ENCODE data around the gene MED16. TPM values are rescaled to one million over a fixed set of nuclear protein-coding genes. Genes with fewer than 3 reads are reported as not detected.

The MED16 gene
- total RNA-seq, 2 experiments from 2014 or later: 25.8 to 30.1 TPM

GRCh38 chr19:890831-891230 is 2.2 kb downstream of the MED16 start:
- Mint-ChIP-seq H3K4me3 (peak overlapping the region; percentile 83), H3K4me1 (ENCODE audit: low read depth) (peaks cover 25% of the 10 kb centered on the region)

GRCh38 chr19:889662-890295 is 3.2 kb downstream of the MED16 start:
- Histone ChIP-seq H3K27me3 (ENCODE audit: control insufficient read depth in 1 of 2, insufficient read depth in 2 of 2, low read length in 2 of 2) (no peaks in the 10 kb centered on the region), H3K4me3 (ENCODE audit: low read length) (no peak overlapping the region), H3K9me3 (ENCODE audit: control insufficient read depth in 1 of 2, insufficient read depth in 1 of 2, low read length in 2 of 2) (no peaks in the 10 kb centered on the region), H3K27ac (ENCODE audit: low read depth in 1 of 2, low read length in 2 of 2) (no peak overlapping the region), H3K4me1 (ENCODE audit: insufficient read depth, low read length) (peaks cover 25% of the 10 kb centered on the region), H3K36me3 (ENCODE audit: insufficient read depth, low read length) (peaks cover 44% of the 10 kb centered on the region)
- Mint-ChIP-seq H3K36me3 (ENCODE audit: low read depth) (peaks cover 41% of the 10 kb centered on the region), H3K27me3 (peaks cover 3% of the 10 kb centered on the region), H3K9me3 (no peaks in the 10 kb centered on the region), H3K4me3 (peak overlapping the region; percentile 60), H3K27ac (peak overlapping the region; percentile 82), H3K4me1 (ENCODE audit: low read depth) (peaks cover 21% of the 10 kb centered on the region)
- ChIA-PET CTCF (no interaction called here), POLR2A (interaction anchor here (0.8 kb wide), 1 partner anchor 19 kb away, joined by 4 read pairs; no protein-coding TSS in a partner anchor)
- intact Hi-C loops (cut with DNase I, micrococcal nuclease): no loop called here
- ATAC-seq (ENCODE audit: poor library complexity) (no peak), DNase-seq (no peak)
- no peak for TF ChIP-seq CTCF (IDR thresholded peaks at IDR 0.05)

More at GRCh38 chr19:890831-891230, 2.2 kb downstream of the MED16 start:
- DNase-seq (no peak), ATAC-seq (ENCODE audit: poor library complexity) (no peak)
- ChIA-PET CTCF (no interaction called here), POLR2A (no interaction called here)
- H3K4me1 ChIP-seq (ENCODE audit: insufficient read depth, low read length): peaks cover 25% of the 10 kb centered on the region
- H3K27ac Mint-ChIP-seq: peak overlapping the region; percentile 79
- no peaks in the 10 kb centered on the region for H3K9me3 Mint-ChIP-seq
- peaks cover 34% of the 10 kb centered on the region for H3K36me3 ChIP-seq (ENCODE audit: insufficient read depth, low read length)
- no peaks in the 10 kb centered on the region for H3K27me3 ChIP-seq (ENCODE audit: control insufficient read depth in 1 of 2, insufficient read depth in 2 of 2, low read length in 2 of 2)
- H3K27me3 Mint-ChIP-seq: peaks cover 3% of the 10 kb centered on the region
- no peak overlapping the region for H3K4me3 ChIP-seq (ENCODE audit: low read length)
- no peak overlapping the region for H3K27ac ChIP-seq (ENCODE audit: low read depth in 1 of 2, low read length in 2 of 2)
- intact Hi-C loops (cut with DNase I, micrococcal nuclease): no loop called here
- no peaks in the 10 kb centered on the region for H3K9me3 ChIP-seq (ENCODE audit: control insufficient read depth in 1 of 2, insufficient read depth in 1 of 2, low read length in 2 of 2)
- TF ChIP-seq CTCF (IDR thresholded peaks at IDR 0.05): no peak
- H3K36me3 Mint-ChIP-seq (ENCODE audit: low read depth): peaks cover 39% of the 10 kb centered on the region

- peaks cover 51% of the 10 kb centered on the region for H3K36me3 ChIP-seq (ENCODE audit: insufficient read depth, low read length)
Observed at GRCh38 chr19:888581-889385, 4.2 kb downstream of the MED16 start.

More at GRCh38 chr19:888581-889385, 4.2 kb downstream of the MED16 start:
- H3K9me3 Mint-ChIP-seq: no peaks in the 10 kb centered on the region
- peak overlapping the region; percentile 72 for H3K4me3 Mint-ChIP-seq
- peaks cover 48% of the 10 kb centered on the region for H3K36me3 Mint-ChIP-seq (ENCODE audit: low read depth)
- peaks cover 3% of the 10 kb centered on the region for H3K27me3 Mint-ChIP-seq
- no peaks in the 10 kb centered on the region for H3K9me3 ChIP-seq (ENCODE audit: control insufficient read depth in 1 of 2, insufficient read depth in 1 of 2, low read length in 2 of 2)
- POLR2A ChIA-PET: interaction anchor here (0.7 to 1.7 kb wide), 4 partner anchors 8 to 25 kb away, joined by 3 to 4 read pairs (median 3); no protein-coding TSS in a partner anchor
- peak overlapping the region; percentile 33 for H3K4me3 ChIP-seq (ENCODE audit: low read length)
- ATAC-seq (ENCODE audit: poor library complexity): peak; percentile 28
- DNase-seq: peak in 12 of 14 experiments; percentile 20 to 71 (median 49)
- TF ChIP-seq CTCF (IDR thresholded peaks at IDR 0.05): no peak
- peaks cover 21% of the 10 kb centered on the region for H3K4me1 Mint-ChIP-seq (ENCODE audit: low read depth)
- CTCF ChIA-PET: no interaction called here
- H3K4me1 ChIP-seq (ENCODE audit: insufficient read depth, low read length): peaks cover 24% of the 10 kb centered on the region
- H3K27me3 ChIP-seq (ENCODE audit: control insufficient read depth in 1 of 2, insufficient read depth in 2 of 2, low read length in 2 of 2): no peaks in the 10 kb centered on the region
- intact Hi-C loops (cut with DNase I, micrococcal nuclease): no loop called here
- H3K27ac ChIP-seq (ENCODE audit: low read depth in 1 of 2, low read length in 2 of 2): peak overlapping the region in 1 of 2 donors; percentile 7
- H3K27ac Mint-ChIP-seq: peak overlapping the region; percentile 82

Data from CD4-positive, alpha-beta T cell (primary cell).